Lung microvascular endothelial cell (primary cell): ENCODE data around the gene CRYL1. TPM values are rescaled to one million over a fixed set of nuclear protein-coding genes. Genes with fewer than 3 reads are reported as not detected.

ENCODE experiments used
- DNase-seq, 2 donors: peaks; one replicate each; pipeline versions ENCODE4 v3.0.0 to v3.0.0-alpha.2; 2010; ENCODE audit warnings: low read depth in 2 of 2
- total RNA-seq: library from RNA; depleted of rRNA; stranded (reverse); fragments of >200 nt; gene quantifications from 2 replicates; pipeline ENCODE4 v1.2.1, GENCODE V29; 2014

The CRYL1 gene
- total RNA-seq, 1 donor from 2014 or later: 18.3 TPM

- no peak for DNase-seq
Observed at GRCh38 chr13:20381401-20381800, 144.3 kb downstream of the CRYL1 start.

- no peak for DNase-seq
Observed at GRCh38 chr13:20378721-20379120, 146.9 kb downstream of the CRYL1 start.

GRCh38 chr13:20377720-20378119, 147.9 kb downstream of the CRYL1 start:
- no peak for DNase-seq

- no peak for DNase-seq
Observed at GRCh38 chr13:20375871-20376270, 149.8 kb downstream of the CRYL1 start.

GRCh38 chr13:20373861-20374260, 151.8 kb downstream of the CRYL1 start:
- no peak for DNase-seq

GRCh38 chr13:20371825-20372224, 153.8 kb downstream of the CRYL1 start:
- DNase-seq: no peak

- no peak for DNase-seq
Observed at GRCh38 chr13:20370815-20371421, 154.7 kb downstream of the CRYL1 start.

GRCh38 chr13:20369886-20370361, 155.7 kb downstream of the CRYL1 start:
- DNase-seq: no peak

GRCh38 chr13:20366056-20366455, 159.6 kb downstream of the CRYL1 start:
- DNase-seq: no peak

GRCh38 chr13:20363603-20364002, 162.1 kb downstream of the CRYL1 start:
- peak; percentile 17 to 30 for DNase-seq

GRCh38 chr13:20363172-20363571, 162.5 kb downstream of the CRYL1 start:
- no peak for DNase-seq

- no peak for DNase-seq
Observed at GRCh38 chr13:20362484-20363041, 163.1 kb downstream of the CRYL1 start.

GRCh38 chr13:20360835-20361412, 164.7 kb downstream of the CRYL1 start:
- no peak for DNase-seq

- DNase-seq: no peak
Observed at GRCh38 chr13:20360041-20360491, 165.6 kb downstream of the CRYL1 start.

- DNase-seq: peak in 1 of 2 donors; percentile 80
Observed at GRCh38 chr13:20359335-20359734, 166.3 kb downstream of the CRYL1 start.

GRCh38 chr13:20358022-20358421, 167.6 kb downstream of the CRYL1 start:
- DNase-seq: no peak

- no peak for DNase-seq
Observed at GRCh38 chr13:20356444-20356843, 169.2 kb downstream of the CRYL1 start.

GRCh38 chr13:20354722-20355121, 170.9 kb downstream of the CRYL1 start:
- DNase-seq: no peak

- no peak for DNase-seq
Observed at GRCh38 chr13:20353973-20354372, 171.7 kb downstream of the CRYL1 start.
